ENCODE data around the gene SYVN1.

SYVN1 gene

DNA sequence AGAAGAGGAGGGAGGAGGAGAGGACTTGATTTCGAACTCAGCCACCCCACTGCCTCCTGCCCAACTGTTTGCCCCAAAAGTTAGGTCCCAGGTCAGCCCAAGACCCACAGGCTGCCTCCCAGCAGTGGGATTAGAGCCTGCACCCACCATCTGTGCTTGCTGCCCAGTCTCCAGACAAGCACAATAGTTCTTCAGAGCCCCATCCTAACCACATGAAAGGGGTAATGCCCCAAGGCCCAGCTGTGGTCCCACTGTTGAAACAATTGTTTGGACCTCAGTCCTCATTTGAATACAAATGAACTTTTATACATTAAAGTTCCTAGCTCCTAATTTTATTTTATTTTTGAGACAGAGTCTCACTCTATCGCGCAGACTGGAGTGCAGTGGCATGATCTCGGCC lies 43.7 kb downstream of the SYVN1 start:
- peaks cover 3% of the 10 kb centered on the region; the same call in 1 of the 2 replicates for H3K36me3 ChIP-seq (ENCODE audit: insufficient read depth, low read length)
- H3K9me3 ChIP-seq (ENCODE audit: insufficient read depth, low read depth, low read length) = no peaks in the 10 kb centered on the region
- no peak overlapping the region for H2AFZ ChIP-seq (ENCODE audit: low read length)
- H3F3A ChIP-seq (ENCODE audit: low read depth) = no peaks in the 10 kb centered on the region
- no peak overlapping the region for H3K9ac ChIP-seq (ENCODE audit: low read depth, low read length, poor library complexity, severe bottlenecking)
- TF ChIP-seq, protein P1, sequence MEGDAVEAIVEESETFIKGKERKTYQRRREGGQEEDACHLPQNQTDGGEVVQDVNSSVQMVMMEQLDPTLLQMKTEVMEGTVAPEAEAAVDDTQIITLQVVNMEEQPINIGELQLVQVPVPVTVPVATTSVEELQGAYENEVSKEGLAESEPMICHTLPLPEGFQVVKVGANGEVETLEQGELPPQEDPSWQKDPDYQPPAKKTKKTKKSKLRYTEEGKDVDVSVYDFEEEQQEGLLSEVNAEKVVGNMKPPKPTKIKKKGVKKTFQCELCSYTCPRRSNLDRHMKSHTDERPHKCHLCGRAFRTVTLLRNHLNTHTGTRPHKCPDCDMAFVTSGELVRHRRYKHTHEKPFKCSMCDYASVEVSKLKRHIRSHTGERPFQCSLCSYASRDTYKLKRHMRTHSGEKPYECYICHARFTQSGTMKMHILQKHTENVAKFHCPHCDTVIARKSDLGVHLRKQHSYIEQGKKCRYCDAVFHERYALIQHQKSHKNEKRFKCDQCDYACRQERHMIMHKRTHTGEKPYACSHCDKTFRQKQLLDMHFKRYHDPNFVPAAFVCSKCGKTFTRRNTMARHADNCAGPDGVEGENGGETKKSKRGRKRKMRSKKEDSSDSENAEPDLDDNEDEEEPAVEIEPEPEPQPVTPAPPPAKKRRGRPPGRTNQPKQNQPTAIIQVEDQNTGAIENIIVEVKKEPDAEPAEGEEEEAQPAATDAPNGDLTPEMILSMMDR (conservative IDR thresholded peaks at IDR 0.05; ENCODE audit: low read length) = no peak
- no peak for TF ChIP-seq EZH2phosphoT487 (IDR thresholded peaks at IDR 0.05; ENCODE audit: borderline replicate concordance)
- H3K4me2 ChIP-seq (ENCODE audit: low read depth, low read length, poor library complexity, severe bottlenecking) = no peak overlapping the region
- H4K20me1 ChIP-seq (ENCODE audit: insufficient read depth, low read length, poor library complexity, severe bottlenecking) = no peaks in the 10 kb centered on the region
- H3K27me3 ChIP-seq (ENCODE audit: insufficient read depth, low read length, poor library complexity, severe bottlenecking) = no peaks in the 10 kb centered on the region
- H3K4me3 ChIP-seq (ENCODE audit: low read length, poor library complexity, severe bottlenecking) = no peak overlapping the region
- peaks cover 6% of the 10 kb centered on the region for H3K79me2 ChIP-seq (ENCODE audit: insufficient read depth, low read length)
- peaks cover 2% of the 10 kb centered on the region for H3K4me1 ChIP-seq (ENCODE audit: insufficient read depth, low read length, poor library complexity, severe bottlenecking)
- H3K9me2 ChIP-seq (replicated peaks; ENCODE audit: low read depth, low read length) = no peaks in the 10 kb centered on the region

DNA sequence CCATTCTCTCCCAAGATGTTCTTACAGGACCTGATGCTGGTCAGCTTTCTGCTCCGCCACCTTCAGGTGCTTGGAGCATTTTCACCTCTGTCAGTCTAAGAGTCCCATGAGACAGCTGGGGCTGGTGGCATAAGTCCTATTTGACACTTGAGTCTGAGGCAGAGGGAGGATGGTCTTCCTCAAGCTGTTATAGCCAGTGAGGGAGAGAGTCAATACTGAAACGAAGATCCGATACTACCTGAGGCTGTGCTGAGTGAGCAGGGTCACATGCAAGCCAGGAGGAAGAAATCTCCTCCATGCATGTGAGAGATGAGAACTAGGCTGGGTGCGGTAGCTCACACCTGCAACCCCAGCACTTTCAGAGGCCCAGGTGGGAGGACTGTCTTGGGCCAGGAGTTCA lies 44.7 kb downstream of the SYVN1 start:
- no peak overlapping the region for H2AFZ ChIP-seq (ENCODE audit: low read length)
- H3K4me3 ChIP-seq (ENCODE audit: low read length, poor library complexity, severe bottlenecking) = no peak overlapping the region
- H3K9ac ChIP-seq (ENCODE audit: low read depth, low read length, poor library complexity, severe bottlenecking) = no peak overlapping the region

DNA sequence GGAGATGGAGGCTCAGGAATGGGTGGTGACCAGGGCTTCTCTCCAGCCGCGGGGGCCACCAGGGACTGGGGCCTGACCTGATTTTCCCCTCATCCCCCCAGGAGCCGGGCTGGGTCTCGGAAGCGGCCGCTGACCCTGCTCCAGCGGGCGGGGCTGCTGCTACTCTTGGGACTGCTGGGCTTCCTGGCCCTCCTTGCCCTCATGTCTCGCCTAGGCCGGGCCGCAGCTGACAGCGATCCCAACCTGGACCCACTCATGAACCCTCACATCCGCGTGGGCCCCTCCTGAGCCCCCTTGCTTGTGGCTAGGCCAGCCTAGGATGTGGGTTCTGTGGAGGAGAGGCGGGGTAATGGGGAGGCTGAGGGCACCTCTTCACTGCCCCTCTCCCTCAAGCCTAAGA lies 46.5 kb downstream of the SYVN1 start:
- H3K4me2 ChIP-seq (ENCODE audit: low read depth, low read length, poor library complexity, severe bottlenecking) = no peak overlapping the region
- H3K79me2 ChIP-seq (ENCODE audit: insufficient read depth, low read length) = peaks cover 30% of the 10 kb centered on the region
- no peak overlapping the region for H3K4me3 ChIP-seq (ENCODE audit: low read length, poor library complexity, severe bottlenecking)
- peaks cover 3% of the 10 kb centered on the region; the same call in 1 of the 2 replicates for H3K36me3 ChIP-seq (ENCODE audit: insufficient read depth, low read length)
- no peaks in the 10 kb centered on the region for H3K27me3 ChIP-seq (ENCODE audit: insufficient read depth, low read length, poor library complexity, severe bottlenecking)
- H3F3A ChIP-seq (ENCODE audit: low read depth) = no peaks in the 10 kb centered on the region
- H3K4me1 ChIP-seq (ENCODE audit: insufficient read depth, low read length, poor library complexity, severe bottlenecking) = peaks cover 15% of the 10 kb centered on the region
- no peak overlapping the region for H3K9ac ChIP-seq (ENCODE audit: low read depth, low read length, poor library complexity, severe bottlenecking)
- H3K9me2 ChIP-seq (replicated peaks; ENCODE audit: low read depth, low read length) = no peaks in the 10 kb centered on the region
- no peaks in the 10 kb centered on the region for H4K20me1 ChIP-seq (ENCODE audit: insufficient read depth, low read length, poor library complexity, severe bottlenecking)
- TF ChIP-seq, protein P1 (conservative IDR thresholded peaks at IDR 0.05; ENCODE audit: low read length) = no peak
- TF ChIP-seq EZH2phosphoT487 (IDR thresholded peaks at IDR 0.05; ENCODE audit: borderline replicate concordance) = no peak
- H2AFZ ChIP-seq (ENCODE audit: low read length) = no peak overlapping the region
- no peaks in the 10 kb centered on the region for H3K9me3 ChIP-seq (ENCODE audit: insufficient read depth, low read depth, low read length)

More for the DNA sequence above, 44.7 kb downstream of the SYVN1 start:
- H4K20me1 ChIP-seq (ENCODE audit: insufficient read depth, low read length, poor library complexity, severe bottlenecking) = no peaks in the 10 kb centered on the region
- H3K27me3 ChIP-seq (ENCODE audit: insufficient read depth, low read length, poor library complexity, severe bottlenecking) = no peaks in the 10 kb centered on the region
- peaks cover 17% of the 10 kb centered on the region for H3K79me2 ChIP-seq (ENCODE audit: insufficient read depth, low read length)
- H3K4me1 ChIP-seq (ENCODE audit: insufficient read depth, low read length, poor library complexity, severe bottlenecking) = peaks cover 10% of the 10 kb centered on the region
- TF ChIP-seq, protein P1 (conservative IDR thresholded peaks at IDR 0.05; ENCODE audit: low read length) = no peak
- TF ChIP-seq EZH2phosphoT487 (IDR thresholded peaks at IDR 0.05; ENCODE audit: borderline replicate concordance) = no peak
- H3K9me3 ChIP-seq (ENCODE audit: insufficient read depth, low read depth, low read length) = no peaks in the 10 kb centered on the region
- no peak overlapping the region for H3K4me2 ChIP-seq (ENCODE audit: low read depth, low read length, poor library complexity, severe bottlenecking)
- H3F3A ChIP-seq (ENCODE audit: low read depth) = no peaks in the 10 kb centered on the region
- no peaks in the 10 kb centered on the region for H3K9me2 ChIP-seq (replicated peaks; ENCODE audit: low read depth, low read length)
- H3K36me3 ChIP-seq (ENCODE audit: insufficient read depth, low read length) = peaks cover 3% of the 10 kb centered on the region; the same call in 1 of the 2 replicates

Data from Loucy (cell line).